GM20000 (cell line): ENCODE data around the gene SLC35D2.
A peak's percentile ranks its signal among the peaks of the same experiment; 100 is the strongest.

Experiments used
- DNase-seq: peaks from one replicate; pipeline ENCODE4 v3.0.0; 2012; ENCODE audit warnings: low spot score
- CTCF ChIP-seq: IDR thresholded peaks from 2 replicates; pipeline ENCODE4 v1.5.1; 2012; ENCODE audit warnings: mild to moderate bottlenecking, control low read depth; ENCODE audit errors: extremely low read depth, missing control alignments

The SLC35D2 gene

GRCh38 chr9:96383165-96383942 is at the start of gene SLC35D2:
TSS of gene SLC35D2 (minus strand) at chr9:96383711. CDS start at chr9:96383634, 77 bp downstream.
- peak; percentile 76 for DNase-seq
- TF ChIP-seq CTCF: no peak

GRCh38 chr9:96430377-96430776 is 46.9 kb upstream of the SLC35D2 start:
- DNase-seq: no peak
- no peak for TF ChIP-seq CTCF

- no peak for DNase-seq
- no peak for TF ChIP-seq CTCF
Observed at GRCh38 chr9:96429732-96430131, 46.2 kb upstream of the SLC35D2 start.

GRCh38 chr9:96425500-96426169 is 42.1 kb upstream of the SLC35D2 start:
- DNase-seq: no peak

GRCh38 chr9:96423985-96424336 is 40.5 kb upstream of the SLC35D2 start:
- TF ChIP-seq CTCF: no peak
- DNase-seq: no peak

More at GRCh38 chr9:96425500-96426169, 42.1 kb upstream of the SLC35D2 start:
- no peak for TF ChIP-seq CTCF

GRCh38 chr9:96423322-96423984 is 39.9 kb upstream of the SLC35D2 start:
- no peak for DNase-seq
- TF ChIP-seq CTCF: no peak

GRCh38 chr9:96420468-96421219 is 37.1 kb upstream of the SLC35D2 start:
- DNase-seq: peak; percentile 39
- no peak for TF ChIP-seq CTCF
